ENCODE data around the gene OR4E2.

- TF ChIP-seq, protein P1, sequence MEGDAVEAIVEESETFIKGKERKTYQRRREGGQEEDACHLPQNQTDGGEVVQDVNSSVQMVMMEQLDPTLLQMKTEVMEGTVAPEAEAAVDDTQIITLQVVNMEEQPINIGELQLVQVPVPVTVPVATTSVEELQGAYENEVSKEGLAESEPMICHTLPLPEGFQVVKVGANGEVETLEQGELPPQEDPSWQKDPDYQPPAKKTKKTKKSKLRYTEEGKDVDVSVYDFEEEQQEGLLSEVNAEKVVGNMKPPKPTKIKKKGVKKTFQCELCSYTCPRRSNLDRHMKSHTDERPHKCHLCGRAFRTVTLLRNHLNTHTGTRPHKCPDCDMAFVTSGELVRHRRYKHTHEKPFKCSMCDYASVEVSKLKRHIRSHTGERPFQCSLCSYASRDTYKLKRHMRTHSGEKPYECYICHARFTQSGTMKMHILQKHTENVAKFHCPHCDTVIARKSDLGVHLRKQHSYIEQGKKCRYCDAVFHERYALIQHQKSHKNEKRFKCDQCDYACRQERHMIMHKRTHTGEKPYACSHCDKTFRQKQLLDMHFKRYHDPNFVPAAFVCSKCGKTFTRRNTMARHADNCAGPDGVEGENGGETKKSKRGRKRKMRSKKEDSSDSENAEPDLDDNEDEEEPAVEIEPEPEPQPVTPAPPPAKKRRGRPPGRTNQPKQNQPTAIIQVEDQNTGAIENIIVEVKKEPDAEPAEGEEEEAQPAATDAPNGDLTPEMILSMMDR (conservative IDR thresholded peaks at IDR 0.05 in 1 of 2, IDR thresholded peaks at IDR 0.05 in 1 of 2; ENCODE audit: low read depth in 1 of 2, low read length in 2 of 2), result no peak
- TF ChIP-seq EZH2 (IDR thresholded peaks at IDR 0.05; ENCODE audit: low read length, missing control alignments), result no peak
Observed at GRCh38 chr14:21653331-21653885, at the start of gene OR4E2.

Measured in fibroblast of lung (primary cell).